Activated CD4-positive, CD25-positive, alpha-beta regulatory T cell treated with anti-CD3 and anti-CD28 coated beads, Interleukin-2, amount 50 U/mL, for 24 hours (primary cell): ENCODE data around the gene BOD1.

Experiments used
- ATAC-seq, 2 donors: fragments of 150-1000 bp; cut with Tn5 transposase; one replicate each; pipeline ENCODE4 v1.10.0; 2021; ENCODE audit warnings: mild to moderate bottlenecking in 1 of 2, moderate library complexity in 1 of 2

Gene BOD1

DNA sequence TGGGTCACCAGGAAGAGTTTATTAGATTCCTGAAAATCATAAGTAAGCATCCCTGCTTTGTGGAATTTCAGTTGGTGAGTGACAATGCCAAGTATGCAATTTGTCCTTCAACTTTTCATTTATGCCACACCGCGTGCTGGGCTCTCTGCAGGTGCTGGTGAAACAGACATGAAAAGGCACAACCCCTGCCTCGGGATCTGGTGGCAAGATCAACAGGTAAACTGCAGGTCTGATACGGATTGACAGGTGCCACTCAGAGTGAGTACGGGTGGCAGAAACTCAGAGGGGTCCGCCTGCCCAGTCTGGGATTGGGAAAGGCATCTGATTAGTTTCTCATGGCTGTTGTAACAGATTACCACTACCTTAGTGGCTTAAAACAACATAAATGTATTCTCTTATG lies 40.5 kb downstream of the BOD1 start:
- no peak for ATAC-seq

DNA sequence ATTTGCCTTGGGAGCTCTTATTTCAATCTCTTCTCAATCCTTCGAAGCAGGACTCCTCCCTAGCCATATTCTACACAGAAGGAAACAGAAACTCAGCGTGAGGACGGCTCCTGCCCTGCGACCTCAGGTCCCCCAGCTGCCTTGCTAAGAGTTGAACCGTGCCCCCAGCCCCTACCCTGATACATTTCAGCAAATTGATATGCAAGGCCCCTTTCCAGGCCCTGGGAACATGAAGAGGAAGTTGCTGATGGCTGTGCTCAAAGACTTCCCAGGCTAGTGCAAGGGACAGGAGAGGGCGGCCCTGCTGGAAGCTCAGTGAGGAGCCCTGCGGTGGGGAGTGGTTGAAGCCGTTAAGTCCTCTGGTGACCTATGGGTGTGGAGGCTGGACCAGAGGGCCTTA lies 41.5 kb downstream of the BOD1 start:
- no peak for ATAC-seq

DNA sequence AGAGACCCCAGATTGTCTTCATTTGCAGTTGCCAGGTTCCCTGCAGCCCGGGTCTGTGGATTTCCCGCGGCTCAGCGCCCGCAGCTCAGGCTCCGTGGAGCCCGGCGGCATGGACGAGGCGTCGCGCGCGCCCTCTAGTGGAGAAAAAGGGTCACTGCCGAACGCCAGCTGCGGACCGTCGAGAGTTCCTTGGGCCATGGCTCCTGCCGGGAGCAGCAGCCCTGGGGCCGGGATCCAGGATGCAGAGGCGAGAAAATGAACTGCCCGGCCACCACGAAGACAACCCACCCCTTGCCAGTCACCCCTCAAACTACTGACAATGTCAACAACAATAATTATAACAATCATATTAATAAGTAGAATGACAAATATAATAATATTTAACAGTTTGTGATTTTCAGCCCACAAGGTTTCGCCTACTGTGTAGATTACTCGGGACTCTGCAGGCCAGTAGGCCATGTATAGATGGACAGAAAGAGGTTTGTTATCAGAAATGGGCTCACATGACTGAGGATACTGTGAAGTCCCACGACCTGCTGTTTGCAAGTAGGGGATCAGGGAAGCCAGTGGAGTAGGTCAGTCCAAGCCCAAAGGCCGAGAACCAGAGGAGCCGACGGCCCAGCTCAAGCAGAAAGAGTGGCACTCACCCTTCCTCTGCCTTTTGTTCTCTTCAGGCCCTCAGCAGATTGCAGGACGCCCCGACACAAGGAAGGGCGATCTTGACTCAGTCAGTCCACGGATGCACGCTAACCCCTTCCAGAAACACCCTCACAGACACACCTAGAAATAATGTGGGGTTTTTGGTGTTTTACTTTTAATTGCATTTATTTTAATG lies 43.1 kb downstream of the BOD1 start:
- ATAC-seq: peak in 1 of 2 donors; percentile 70

DNA sequence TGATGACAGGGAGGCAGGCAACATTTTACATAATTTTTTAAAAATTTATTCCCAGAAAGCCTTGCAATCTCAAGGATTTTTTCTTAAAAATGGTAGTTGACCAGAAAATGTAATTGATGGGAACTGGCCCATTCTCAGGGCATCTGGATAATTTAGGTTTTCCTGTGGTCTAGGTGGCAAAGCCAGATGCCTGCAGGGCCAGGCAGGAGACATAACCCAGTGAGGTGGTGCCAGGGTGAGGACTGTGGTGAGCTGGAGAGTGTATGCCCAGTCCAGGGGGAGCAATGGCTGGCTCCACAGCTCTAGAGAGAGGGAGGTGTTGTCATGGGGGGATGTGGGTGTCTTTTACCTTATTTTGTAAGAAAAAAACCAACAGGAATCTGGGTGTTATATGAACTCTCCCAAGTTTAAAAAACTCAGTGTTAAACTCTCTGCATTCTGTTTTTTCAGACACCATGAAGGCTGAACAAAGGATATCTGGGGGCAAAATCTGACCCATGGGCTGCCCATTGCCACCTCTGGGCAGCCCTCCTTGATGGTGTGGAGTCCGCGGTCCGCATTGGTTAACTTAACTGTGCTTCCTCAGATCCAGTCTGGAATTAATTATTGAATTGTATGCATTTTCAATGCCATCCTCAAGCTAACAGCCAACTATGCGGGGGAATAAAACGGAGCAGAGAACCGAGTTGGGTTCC lies 43.9 kb downstream of the BOD1 start:
- ATAC-seq: no peak

DNA sequence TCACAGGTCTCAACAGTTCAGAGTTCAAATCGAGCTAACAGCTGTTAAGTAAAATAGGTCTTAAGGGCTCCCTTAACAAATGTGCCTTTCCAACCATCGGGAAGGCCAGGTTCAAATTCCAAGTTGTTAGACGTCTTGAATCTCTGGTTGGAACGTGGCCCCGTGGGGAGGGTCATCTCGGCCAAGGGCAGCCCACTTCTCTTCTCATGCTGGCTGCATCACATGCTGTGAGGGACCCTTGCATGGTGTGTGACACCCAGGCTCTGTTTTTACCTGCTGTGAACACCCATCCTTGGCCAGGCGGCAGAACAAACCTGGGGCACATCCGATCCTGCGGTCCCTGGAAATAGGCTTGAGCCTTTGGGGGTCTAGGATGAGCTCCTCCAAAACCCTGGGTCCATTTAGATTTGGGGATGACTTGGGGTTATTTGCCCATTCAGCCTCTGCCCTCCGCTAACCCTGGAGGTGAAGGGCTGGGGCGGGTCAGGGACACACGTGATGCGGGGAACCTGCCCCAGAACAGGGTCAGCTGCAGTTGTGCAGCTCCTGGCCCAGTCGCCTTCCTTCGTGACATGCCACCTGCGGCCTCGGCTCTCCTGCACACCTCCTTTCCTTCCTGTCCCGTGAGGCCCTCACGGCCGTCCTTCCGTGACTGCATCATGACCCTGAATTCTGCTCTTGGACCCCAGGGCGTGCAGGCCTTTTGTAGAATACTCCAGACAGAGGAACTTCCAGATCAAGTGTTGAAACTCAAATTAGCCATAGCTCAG lies 45.9 kb downstream of the BOD1 start:
- no peak for ATAC-seq

DNA sequence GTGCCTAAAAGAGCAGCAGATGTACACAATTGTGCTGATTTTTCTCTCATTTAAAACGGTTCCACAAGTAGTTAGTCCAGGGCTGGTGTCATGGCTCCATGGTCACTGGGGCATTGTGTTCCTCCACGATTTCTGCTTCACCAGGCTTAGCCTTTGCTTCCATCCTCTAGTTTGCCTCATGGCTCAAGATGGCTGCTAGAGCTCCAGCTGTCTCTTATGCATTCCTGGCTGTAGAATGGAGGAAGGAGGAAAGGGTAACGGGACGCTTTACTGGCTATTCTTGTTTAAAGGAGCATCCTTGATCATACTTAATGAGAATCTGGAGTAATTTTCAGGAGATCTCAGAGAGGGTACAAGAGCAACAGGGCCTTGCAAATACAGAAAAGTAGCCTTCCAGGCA lies 47.7 kb downstream of the BOD1 start:
- ATAC-seq: no peak

DNA sequence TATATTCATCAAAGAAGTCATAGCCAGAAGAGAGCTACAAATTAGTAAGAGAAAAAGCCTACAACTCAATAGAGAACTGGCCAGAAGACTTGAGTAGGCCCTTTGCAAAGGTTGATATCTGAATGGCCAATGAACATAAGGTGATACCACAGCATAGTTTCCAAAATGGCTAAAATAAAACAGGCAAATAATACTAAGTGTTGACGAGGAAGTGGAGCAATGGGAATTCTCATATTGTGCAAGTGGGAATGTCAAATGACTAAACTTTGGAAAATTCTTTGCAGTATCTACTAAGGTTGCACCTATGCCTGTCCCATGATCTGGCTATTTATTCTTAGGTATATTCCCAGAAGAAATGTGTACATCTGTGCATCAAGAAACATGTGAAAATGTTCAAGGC lies 48.3 kb downstream of the BOD1 start:
- ATAC-seq: no peak

DNA sequence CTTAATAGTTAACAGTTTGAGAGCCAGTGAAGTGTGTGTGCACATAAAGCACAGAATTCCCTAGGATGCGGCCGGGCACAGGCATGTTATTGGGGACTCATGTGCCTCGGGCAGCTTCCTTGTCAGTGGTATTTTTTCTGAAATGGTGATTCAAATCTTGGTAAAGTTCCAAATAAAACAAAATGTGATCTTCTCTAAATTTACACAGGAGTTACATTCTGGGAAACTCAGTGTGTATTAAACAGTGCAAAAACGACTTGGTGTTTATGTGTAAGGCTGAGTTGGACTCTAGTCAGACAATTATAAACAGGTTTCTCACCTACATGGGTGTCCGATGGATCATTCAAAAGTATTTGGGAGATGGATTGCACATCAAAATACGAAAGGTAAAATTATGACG lies 48.9 kb downstream of the BOD1 start:
- no peak for ATAC-seq

DNA sequence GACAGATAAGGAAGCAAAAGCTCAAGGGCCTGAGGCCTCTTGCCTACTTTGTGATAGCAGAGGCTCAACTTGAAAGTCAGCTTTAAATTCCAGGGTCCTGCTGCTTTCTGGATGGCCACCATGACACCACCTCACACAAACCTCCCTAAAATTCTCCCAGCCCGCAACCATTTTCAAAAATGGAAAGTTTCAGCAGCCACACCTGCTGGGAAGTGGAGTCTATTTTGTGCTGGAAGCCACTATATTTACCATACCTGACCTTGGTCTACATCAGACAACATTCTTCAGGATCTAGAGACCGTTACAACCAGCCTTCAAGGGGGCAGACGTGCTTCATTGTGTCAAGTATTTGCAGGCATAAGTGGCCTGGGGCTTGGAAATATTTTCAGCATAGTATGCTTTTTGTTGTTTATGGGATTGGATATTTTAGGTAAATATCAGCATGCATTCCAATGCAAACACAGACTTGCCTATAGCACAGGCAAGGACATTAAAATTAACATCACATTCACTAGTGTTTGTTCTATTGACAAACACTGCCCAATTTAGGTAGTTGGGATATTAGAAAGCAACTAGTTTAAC lies 50.9 kb downstream of the BOD1 start:
- no peak for ATAC-seq

DNA sequence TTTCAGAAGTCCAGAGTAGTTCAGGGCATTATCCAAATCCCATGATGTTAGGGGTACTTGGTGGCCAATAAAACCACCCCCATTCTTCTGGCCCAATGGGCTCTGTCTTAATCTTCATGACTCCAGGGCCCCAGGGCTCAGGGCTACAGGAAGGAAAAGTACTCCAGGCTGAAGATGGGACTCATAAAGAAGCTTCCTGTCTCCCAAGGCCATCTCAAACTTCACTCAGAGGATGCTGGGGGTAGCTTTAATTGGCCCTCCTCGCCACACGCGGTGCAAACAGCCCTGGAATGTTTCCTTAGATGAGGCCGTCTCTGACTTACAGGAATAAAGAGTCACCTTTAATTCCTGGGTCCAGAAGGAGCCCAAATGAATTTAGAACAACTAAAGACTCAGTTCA lies 52.3 kb downstream of the BOD1 start:
- no peak for ATAC-seq

DNA sequence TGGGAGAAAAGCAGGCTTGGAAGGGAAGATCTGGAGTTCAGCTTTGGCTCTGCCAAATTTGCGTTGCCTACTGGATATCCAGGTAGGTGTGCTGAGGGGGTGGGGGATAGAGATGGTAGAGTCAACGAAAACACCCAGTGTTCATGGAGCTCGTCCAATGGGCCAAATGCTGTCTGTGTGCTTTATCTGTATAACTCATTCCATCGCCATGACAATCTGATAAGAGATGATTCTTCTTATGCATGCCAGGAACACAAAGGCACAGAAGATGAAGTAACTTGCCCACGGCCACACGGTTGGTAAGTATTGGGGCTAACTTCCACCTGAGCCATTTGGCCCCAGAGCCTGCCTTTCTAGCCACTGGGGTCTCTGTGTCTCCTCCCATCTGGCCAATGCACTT lies 53.2 kb downstream of the BOD1 start:
- ATAC-seq: no peak

DNA sequence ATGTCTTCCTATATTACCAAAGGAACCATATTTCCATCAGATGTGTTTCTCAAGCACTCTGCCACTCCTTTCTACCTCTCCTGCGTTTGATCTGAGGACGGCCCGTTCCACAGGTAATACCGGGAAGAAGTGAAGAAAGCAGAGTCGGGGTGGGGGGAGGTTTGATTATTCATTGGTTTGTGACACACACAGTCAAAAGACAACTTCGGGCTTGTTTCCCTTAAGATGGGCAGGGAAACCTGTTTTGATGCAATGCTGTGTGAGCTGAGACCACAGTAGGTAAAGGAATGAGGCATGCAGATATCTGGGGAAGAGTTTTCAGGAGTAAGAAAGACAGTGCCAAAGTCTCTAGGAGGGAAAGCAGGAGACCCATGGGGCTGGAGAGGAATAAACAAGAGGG lies 54.0 kb downstream of the BOD1 start:
- ATAC-seq: no peak
